HCT116 (cell line): ENCODE data around the gene NFASC. TPM values are rescaled to one million over a fixed set of nuclear protein-coding genes. Genes with fewer than 3 reads are reported as not detected.

Source experiments
- ATAC-seq: fragments of 200-7000 bp; cut with Tn5 transposase; 2 replicates; pipeline ENCODE4 v1.9.1; 2020; ENCODE audit warnings: mild to moderate bottlenecking, moderate library complexity
- BruUV-seq: library from RNA; stranded (reverse); fragments of 400-500 nt; replicated peaks from 2 replicates; lab custom pipeline; 2021; lab: Mats Ljungman, UMichigan
- CTCF ChIA-PET: fragments of 300-600 bp; sonication (Branson Sonifier 250); formaldehyde crosslinking; loops from one replicate; lab custom pipeline; 2021; ENCODE audit warnings: antibody characterized with exemption; lab: Charles Lee
- POLR2A ChIA-PET: fragments of 300-600, 350-600 bp; sonication (Branson Sonifier 250); formaldehyde crosslinking; loops from one replicate; lab custom pipeline; 2021; ENCODE audit warnings: antibody characterized with exemption; lab: Charles Lee
- RAD21 ChIA-PET, 2 experiments: fragments of 300-600 bp; sonication (Branson Sonifier 250); formaldehyde crosslinking; loops; one replicate each; lab custom pipeline; 2023; ENCODE audit warnings: low total read pairs in 2 of 2; ENCODE audit not compliant: uncharacterized antibody in 2 of 2, unreplicated experiment in 2 of 2, low non-redundant PET in 1 of 2; lab: Charles Lee
- DNase-seq: peaks from one replicate; pipeline ENCODE4 v3.0.0-alpha.2; 2010; ENCODE audit warnings: low read depth, low spot score
- H2AFZ ChIP-seq: fragments of 200-600 bp; shearing (Covaris generic), sonication (generic); 2 replicates; pipeline ENCODE4 v1.6.1; 2017; ENCODE audit warnings: low read depth, mixed run types, mixed read lengths, antibody characterized with exemption, low read length; ENCODE audit not compliant: poor library complexity, severe bottlenecking
- H3K27ac ChIP-seq: 2 replicates; pipeline ENCODE4 v1.5.1; 2012; ENCODE audit warnings: low read depth, low read length
- H3K27me3 ChIP-seq: fragments of 200-600 bp; sonication (generic); 2 replicates; pipeline ENCODE4 v1.6.1; 2016; ENCODE audit warnings: mixed run types, low read length, mixed read lengths; ENCODE audit not compliant: insufficient read depth
- H3K36me3 ChIP-seq, 2 experiments: fragments of 200-500 bp in 1 of 2; fragments of 200-600 bp in 1 of 2; sonication (Bioruptor generic) in 1 of 2; sonication (generic) in 1 of 2; 2 replicates each; pipeline versions ENCODE4 v1.5.1 to v1.6.1; 2014 to 2016; ENCODE audit warnings: low read length in 2 of 2, inconsistent platforms in 1 of 2, mixed read lengths in 1 of 2, mixed run types in 1 of 2; ENCODE audit not compliant: insufficient read depth in 2 of 2, control insufficient read depth in 1 of 2
- H3K4me1 ChIP-seq, 2 experiments: fragments of 200-600 bp in 1 of 2; sonication (generic) in 1 of 2; 2 replicates each; pipeline versions ENCODE4 v1.5.1 to v1.6.1; 2012 to 2017; ENCODE audit warnings: low read length in 2 of 2, inconsistent platforms in 1 of 2, mild to moderate bottlenecking in 1 of 2, mixed read lengths in 1 of 2, mixed run types in 1 of 2, moderate library complexity in 1 of 2; ENCODE audit not compliant: insufficient read depth in 2 of 2, control insufficient read depth in 1 of 2
- H3K4me2 ChIP-seq: fragments of 200-600 bp; sonication (generic); 2 replicates; pipeline ENCODE4 v1.6.1; 2017; ENCODE audit warnings: mixed run types, low read length, mixed read lengths
- H3K4me3 ChIP-seq, 2 experiments: fragments of 200-600 bp in 1 of 2; sonication (generic) in 1 of 2; replicated peaks in 1 of 2; 2 replicates each; pipeline ENCODE4 v1.5.1; 2011 to 2016; ENCODE audit warnings: low read length in 2 of 2, control low read depth in 1 of 2, low read depth in 1 of 2, mild to moderate bottlenecking in 1 of 2, mixed read lengths in 1 of 2, mixed run types in 1 of 2
- H3K79me2 ChIP-seq: fragments of 200-600 bp; sonication (generic); 2 replicates; pipeline ENCODE4 v1.6.1; 2017; ENCODE audit warnings: mild to moderate bottlenecking, mixed run types, low read length, moderate library complexity, mixed read lengths; ENCODE audit not compliant: insufficient read depth
- H3K9ac ChIP-seq: fragments of 200-600 bp; sonication (generic); 2 replicates; pipeline ENCODE4 v1.6.1; 2016; ENCODE audit warnings: low read length, mixed read lengths
- H3K9me2 ChIP-seq: fragments of 200-600 bp; sonication (generic), shearing (Covaris generic); 2 replicates; pipeline ENCODE4 v1.6.1; 2017; ENCODE audit warnings: mixed run types, mild to moderate bottlenecking, moderate library complexity; ENCODE audit not compliant: insufficient read depth
- H3K9me3 ChIP-seq, 2 experiments: fragments of 200-500 bp in 1 of 2; fragments of 200-600 bp in 1 of 2; sonication (Bioruptor generic) in 1 of 2; sonication (generic) in 1 of 2; 2 replicates each; pipeline ENCODE4 v1.6.1; 2014 to 2017; ENCODE audit warnings: low read length in 2 of 2, mixed read lengths in 2 of 2, inconsistent platforms in 1 of 2, low read depth in 1 of 2, mild to moderate bottlenecking in 1 of 2, mixed run types in 1 of 2, moderate library complexity in 1 of 2; ENCODE audit not compliant: control insufficient read depth in 1 of 2, insufficient read depth in 1 of 2
- H4K20me1 ChIP-seq: fragments of 200-600 bp; sonication (generic), shearing (Covaris generic); 2 replicates; pipeline ENCODE4 v1.6.1; 2017; ENCODE audit warnings: mixed run types, mild to moderate bottlenecking, moderate library complexity; ENCODE audit not compliant: insufficient read depth
- ATF3 ChIP-seq: IDR thresholded peaks from 2 replicates; pipeline ENCODE4 v1.6.1; 2012
- CEBPB ChIP-seq: IDR thresholded peaks from 2 replicates; pipeline ENCODE4 v1.6.1; 2012; ENCODE audit warnings: low read depth
- CTCF ChIP-seq, 3 experiments: fragments of 200-600 bp in 1 of 3; sonication (generic) in 1 of 3; IDR thresholded peaks in 2 of 3; conservative IDR thresholded peaks in 1 of 3; 2 replicates each; pipeline ENCODE4 v1.5.1; 2012 to 2017; ENCODE audit warnings: low read depth in 2 of 3, low read length in 2 of 3, antibody characterized with exemption in 1 of 3, borderline replicate concordance in 1 of 3, control low read depth in 1 of 3, mild to moderate bottlenecking in 1 of 3, mixed read lengths in 1 of 3, mixed run types in 1 of 3, moderate library complexity in 1 of 3; ENCODE audit not compliant: insufficient read depth in 1 of 3
- ELF1 ChIP-seq: IDR thresholded peaks from 2 replicates; pipeline ENCODE4 v1.6.1; 2012; ENCODE audit warnings: low read depth, borderline replicate concordance
- EZH2 ChIP-seq: fragments of 200-600 bp; sonication (generic); IDR thresholded peaks from 2 replicates; pipeline ENCODE4 v1.6.1; 2017; ENCODE audit warnings: antibody characterized with exemption, mixed run types
- EZH2phosphoT487 ChIP-seq: fragments of 200-600 bp; IDR thresholded peaks from 2 replicates; pipeline ENCODE4 v1.6.1; 2018; ENCODE audit warnings: antibody characterized with exemption, borderline replicate concordance
- FOSL1 ChIP-seq: IDR thresholded peaks from 2 replicates; pipeline ENCODE4 v1.6.1; 2012; ENCODE audit warnings: low read depth
- JUND ChIP-seq: IDR thresholded peaks from 2 replicates; pipeline ENCODE4 v1.6.1; 2012
- MAX ChIP-seq: IDR thresholded peaks from 2 replicates; pipeline ENCODE4 v1.6.1; 2012
- POLR2A ChIP-seq: IDR thresholded peaks from 2 replicates; pipeline ENCODE4 v1.7.0; 2011; ENCODE audit warnings: borderline replicate concordance; ENCODE audit not compliant: insufficient read depth, insufficient read length; ENCODE audit errors: extremely low read depth
- RAD21 ChIP-seq: IDR thresholded peaks from 2 replicates; pipeline ENCODE4 v1.6.1; 2012; ENCODE audit warnings: low read depth, mild to moderate bottlenecking
- SP1 ChIP-seq: IDR thresholded peaks from 2 replicates; pipeline ENCODE4 v1.6.1; 2012; ENCODE audit warnings: low read depth
- SRF ChIP-seq: IDR thresholded peaks from 2 replicates; pipeline ENCODE4 v1.6.1; 2012; ENCODE audit warnings: low read depth
- YY1 ChIP-seq: IDR thresholded peaks from 2 replicates; pipeline ENCODE4 v1.6.1; 2011; ENCODE audit warnings: low read length, low read depth, moderate library complexity, mild to moderate bottlenecking; ENCODE audit not compliant: insufficient replicate concordance; ENCODE audit errors: extremely low read depth
- ZBTB33 ChIP-seq: IDR thresholded peaks from 2 replicates; pipeline ENCODE4 v1.6.1; 2011; ENCODE audit warnings: mild to moderate bottlenecking, low read length, moderate library complexity; ENCODE audit not compliant: insufficient replicate concordance; ENCODE audit errors: extremely low read depth
- intact Hi-C: fragments of 100-400 bp; cut with micrococcal nuclease; formaldehyde crosslinking; loops from 2 replicates; pipeline ENCODE4 v1.10.0; 2022
- total RNA-seq: library from RNA; stranded (reverse); gene quantifications from one replicate; pipeline ENCODE4 v1.2.1, GENCODE V29; 2021; ENCODE audit not compliant: unreplicated experiment

Gene NFASC
- total RNA-seq, 1 experiment from 2014 or later = 0.57 TPM

- H3K36me3 ChIP-seq = no peaks in the 10 kb centered on the region
- TF ChIP-seq ELF1 (no peak), POLR2A (no peak), CEBPB (no peak), SRF (no peak), FOSL1 (no peak), SP1 (no peak), ZBTB33 (no peak), EZH2 (no peak), MAX (no peak), CTCF (IDR thresholded peaks at IDR 0.05 in 2 of 3, conservative IDR thresholded peaks at IDR 0.05 in 1 of 3; ENCODE audit: borderline replicate concordance in 1 of 3, insufficient read depth in 1 of 3, low read depth in 2 of 3, low read length in 2 of 3) (no peak), RAD21 (no peak), YY1 (no peak), JUND (no peak), ATF3 (no peak), EZH2phosphoT487 (no peak)
- RAD21 ChIA-PET = no interaction called here
- POLR2A ChIA-PET = no interaction called here
- DNase-seq = no peak
- H3K4me2 ChIP-seq = no peak overlapping the region
- no peak overlapping the region for H3K4me3 ChIP-seq
- intact Hi-C loops = no loop called here
- CTCF ChIA-PET = interaction anchor here (1.4 kb wide), 1 partner anchor 10 kb away, joined by 8 read pairs; no protein-coding TSS in a partner anchor
- H4K20me1 ChIP-seq = no peaks in the 10 kb centered on the region
- H3K27ac ChIP-seq = no peak overlapping the region
- H3K79me2 ChIP-seq = no peaks in the 10 kb centered on the region
- no TSS peak for BruUV-seq
- H2AFZ ChIP-seq = no peak overlapping the region
- no peak overlapping the region for H3K9ac ChIP-seq
- H3K4me1 ChIP-seq = no peaks in the 10 kb centered on the region
- no peaks in the 10 kb centered on the region for H3K27me3 ChIP-seq
- H3K9me2 ChIP-seq = no peaks in the 10 kb centered on the region
- H3K9me3 ChIP-seq = no peaks in the 10 kb centered on the region
- ATAC-seq = no peak
These were observed 200.4 kb downstream of the NFASC start for GRCh38 chr1:205071028-205071409.
